Fibroblast of the aortic adventitia (primary cell): ENCODE results near the gene PRR14. TPM values are rescaled to one million over a fixed set of nuclear protein-coding genes. Genes with fewer than 3 reads are reported as not detected.

Source experiments
- DNase-seq: peaks from one replicate; pipeline ENCODE4 v3.0.0-alpha.2; 2010; ENCODE audit warnings: low read depth
- H3K4me3 ChIP-seq: 2 replicates; pipeline ENCODE4 v1.5.1; 2011; ENCODE audit warnings: low read depth, mild to moderate bottlenecking, control low read depth, low read length, moderate library complexity
- total RNA-seq: library from RNA; depleted of rRNA; stranded (reverse); fragments of >200 nt; gene quantifications from 2 replicates; pipeline ENCODE4 v1.2.3, GENCODE V29; 2012; ENCODE audit warnings: low replicate concordance
- TF ChIP-seq, protein P1 (sequence below): IDR thresholded peaks from 2 replicates; pipeline ENCODE4 v1.5.1; 2011; ENCODE audit warnings: mild to moderate bottlenecking, low read length, control low read depth, inconsistent platforms; ENCODE audit not compliant: insufficient read depth

PRR14 gene
- total RNA-seq, 1 donor: 14.5 TPM

DNA sequence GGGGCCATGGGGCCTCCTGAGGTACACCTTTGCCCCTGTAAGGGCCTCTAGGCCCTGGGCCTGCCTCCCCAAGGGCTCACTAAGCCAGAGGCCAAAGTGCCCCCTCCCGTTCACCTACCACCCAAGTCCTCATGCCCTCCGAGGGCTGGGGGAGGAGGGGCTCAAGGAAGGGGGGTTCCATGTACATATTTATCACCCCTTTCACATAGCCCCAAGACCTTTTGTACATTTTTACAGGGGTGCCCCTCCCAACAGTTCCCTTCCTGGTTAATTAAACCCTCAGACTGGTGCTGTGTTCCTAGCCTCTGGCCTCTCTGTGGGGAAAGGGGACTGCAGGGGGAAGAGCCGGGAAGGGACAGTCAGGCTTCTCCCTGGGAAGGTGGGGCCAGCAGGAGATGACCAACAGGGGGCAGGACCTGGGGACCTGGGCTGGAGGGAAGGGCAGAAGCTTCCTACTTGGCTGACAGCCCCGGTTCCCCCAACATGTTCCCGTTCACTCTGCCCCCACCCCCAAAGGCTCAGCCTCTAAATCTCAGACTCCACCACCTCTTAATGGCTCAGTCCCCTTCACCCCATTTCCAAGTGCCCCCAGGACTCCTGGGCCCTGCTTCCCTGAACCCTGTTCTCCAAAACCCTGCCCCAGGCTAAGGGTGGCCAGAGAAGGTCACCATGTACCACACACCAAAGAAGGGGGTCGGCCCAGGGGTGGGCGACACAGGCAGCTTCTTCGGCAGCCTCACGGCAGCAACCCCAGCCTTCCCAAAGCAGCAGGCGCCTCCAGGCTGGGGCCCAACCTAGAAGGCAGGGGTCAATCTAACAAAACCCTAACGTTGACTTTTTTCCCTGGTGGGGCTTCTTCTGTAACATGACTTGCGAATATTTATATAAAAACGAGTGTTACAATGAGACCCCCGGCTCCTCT is 19.4 kb downstream of the PRR14 start:
- TF ChIP-seq, protein P1, sequence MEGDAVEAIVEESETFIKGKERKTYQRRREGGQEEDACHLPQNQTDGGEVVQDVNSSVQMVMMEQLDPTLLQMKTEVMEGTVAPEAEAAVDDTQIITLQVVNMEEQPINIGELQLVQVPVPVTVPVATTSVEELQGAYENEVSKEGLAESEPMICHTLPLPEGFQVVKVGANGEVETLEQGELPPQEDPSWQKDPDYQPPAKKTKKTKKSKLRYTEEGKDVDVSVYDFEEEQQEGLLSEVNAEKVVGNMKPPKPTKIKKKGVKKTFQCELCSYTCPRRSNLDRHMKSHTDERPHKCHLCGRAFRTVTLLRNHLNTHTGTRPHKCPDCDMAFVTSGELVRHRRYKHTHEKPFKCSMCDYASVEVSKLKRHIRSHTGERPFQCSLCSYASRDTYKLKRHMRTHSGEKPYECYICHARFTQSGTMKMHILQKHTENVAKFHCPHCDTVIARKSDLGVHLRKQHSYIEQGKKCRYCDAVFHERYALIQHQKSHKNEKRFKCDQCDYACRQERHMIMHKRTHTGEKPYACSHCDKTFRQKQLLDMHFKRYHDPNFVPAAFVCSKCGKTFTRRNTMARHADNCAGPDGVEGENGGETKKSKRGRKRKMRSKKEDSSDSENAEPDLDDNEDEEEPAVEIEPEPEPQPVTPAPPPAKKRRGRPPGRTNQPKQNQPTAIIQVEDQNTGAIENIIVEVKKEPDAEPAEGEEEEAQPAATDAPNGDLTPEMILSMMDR: no peak
- H3K4me3 ChIP-seq: no peak overlapping the region
- no peak for DNase-seq

DNA sequence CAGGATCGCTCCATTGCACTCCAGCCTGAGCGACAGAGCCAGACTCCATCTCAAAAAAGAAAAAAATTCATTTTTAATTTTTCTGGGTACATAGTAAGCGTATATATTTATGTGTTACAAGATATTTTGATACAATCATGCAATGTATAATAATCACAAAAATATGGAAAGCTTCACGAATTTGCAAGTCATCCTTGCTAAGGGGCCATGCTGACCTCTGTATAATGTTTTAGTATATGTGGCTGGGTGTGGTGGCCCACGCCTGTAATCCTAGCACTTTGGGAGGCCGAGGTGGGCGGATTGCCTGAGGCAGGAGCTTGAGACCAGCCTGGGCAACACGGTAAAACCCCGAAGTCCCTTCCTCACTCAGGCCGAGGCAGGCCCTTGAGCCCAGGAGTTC is 24.4 kb downstream of the PRR14 start:
- no peak for DNase-seq
- TF ChIP-seq, protein P1: no peak
- no peak overlapping the region for H3K4me3 ChIP-seq

DNA sequence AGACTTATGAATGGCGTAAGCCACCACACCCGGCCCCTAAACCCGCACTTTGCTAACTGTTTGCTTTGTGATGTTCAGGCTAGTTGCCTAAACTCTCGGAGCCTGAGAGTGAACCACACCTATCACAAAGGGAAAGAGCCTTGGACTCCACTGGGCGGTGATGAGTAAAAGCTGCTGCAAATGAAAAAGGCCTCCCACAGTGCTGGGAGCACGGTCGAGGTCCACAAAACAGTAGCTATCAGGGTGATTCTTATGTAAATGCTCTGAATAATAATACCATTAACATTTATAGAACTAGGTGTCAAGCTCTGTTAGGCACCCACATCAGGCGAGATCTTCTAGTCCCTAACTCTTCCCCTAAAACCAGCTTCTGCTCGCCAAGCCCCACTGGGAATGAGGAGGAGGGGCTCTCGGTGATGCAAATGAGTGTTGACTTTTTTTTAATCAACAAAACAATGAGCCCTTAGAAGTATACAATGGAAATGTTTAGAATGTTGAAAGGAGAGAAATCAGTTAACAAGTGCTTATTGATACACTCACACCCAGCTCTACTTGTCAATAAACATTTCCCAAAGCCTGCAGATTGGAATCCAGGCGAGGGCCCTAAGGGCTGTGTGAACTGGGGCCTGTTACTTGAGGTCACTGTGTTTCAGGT is 27.3 kb downstream of the PRR14 start:
- DNase-seq: no peak
- no peak overlapping the region for H3K4me3 ChIP-seq
- TF ChIP-seq, protein P1: no peak

DNA sequence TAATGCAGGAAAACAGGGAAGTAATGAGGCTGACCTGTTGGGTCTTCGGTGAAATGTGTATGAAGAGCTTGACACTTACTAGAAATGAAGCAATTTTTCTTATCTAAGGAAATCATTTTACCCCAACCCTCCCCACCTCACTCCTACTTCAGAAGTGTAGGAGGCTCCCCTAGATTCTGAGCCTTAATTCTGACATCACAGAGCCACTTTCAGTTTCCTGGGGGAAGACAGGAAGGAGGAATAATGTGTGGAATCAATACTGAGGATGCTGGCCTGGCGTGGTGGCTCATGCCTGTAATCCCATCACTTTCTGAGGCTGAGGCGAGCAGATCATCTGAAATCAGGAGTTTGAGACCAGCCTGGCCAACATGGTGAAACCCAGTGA is 27.8 kb downstream of the PRR14 start:
- TF ChIP-seq, protein P1: no peak
- no peak for DNase-seq
- no peak overlapping the region for H3K4me3 ChIP-seq

DNA sequence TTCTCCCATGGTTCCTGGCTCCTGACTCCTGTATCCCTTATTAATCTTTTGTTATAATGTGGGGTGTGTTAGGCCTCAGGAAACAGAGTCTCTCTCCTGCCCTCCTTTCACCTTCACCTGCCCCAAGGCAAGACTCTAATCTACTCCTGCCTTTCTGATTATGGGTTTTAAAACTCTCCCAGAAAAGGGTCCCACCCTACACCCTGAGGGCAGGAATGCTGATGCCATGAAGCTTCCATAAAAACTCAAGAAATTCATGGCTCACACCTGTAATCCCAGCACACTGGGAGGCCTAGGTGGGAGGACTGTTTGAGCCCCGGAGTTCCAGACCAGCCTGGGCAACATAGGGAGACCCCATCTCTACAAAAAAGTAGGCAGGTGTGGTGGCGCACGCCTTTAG is 29.6 kb downstream of the PRR14 start:
- H3K4me3 ChIP-seq: no peak overlapping the region
- TF ChIP-seq, protein P1: no peak
- DNase-seq: no peak

DNA sequence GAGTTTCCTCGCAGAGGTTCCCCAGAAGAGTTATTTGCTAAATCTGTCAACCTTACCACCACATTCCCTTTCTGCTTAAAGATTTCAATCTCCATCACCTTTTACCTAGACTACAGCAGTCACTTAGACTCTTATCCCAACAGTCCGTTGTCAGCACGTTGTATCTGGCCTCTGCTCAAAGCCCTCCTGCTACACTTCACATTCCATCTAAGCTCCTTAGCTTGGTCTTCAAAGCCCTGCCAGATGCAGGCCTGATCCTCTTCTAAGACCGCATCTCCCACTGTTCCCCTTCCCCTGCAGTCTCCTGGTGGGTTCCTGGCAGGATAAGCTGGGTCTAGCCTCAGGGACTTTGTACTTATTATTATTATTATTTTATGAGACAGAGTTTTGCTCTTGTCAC is 37.9 kb downstream of the PRR14 start:
- H3K4me3 ChIP-seq: no peak overlapping the region
- no peak for DNase-seq
- TF ChIP-seq, protein P1: no peak
